Activated CD4-positive, alpha-beta T cell treated with anti-CD3 and anti-CD28 coated beads for 4 hours (primary cell): Measurements from ENCODE around the gene IFRD1.

Experiments
- DNase-seq, 2 donors: peaks; one replicate each; pipeline ENCODE4 v3.0.0-alpha.2; 2020

Gene IFRD1, protein sequence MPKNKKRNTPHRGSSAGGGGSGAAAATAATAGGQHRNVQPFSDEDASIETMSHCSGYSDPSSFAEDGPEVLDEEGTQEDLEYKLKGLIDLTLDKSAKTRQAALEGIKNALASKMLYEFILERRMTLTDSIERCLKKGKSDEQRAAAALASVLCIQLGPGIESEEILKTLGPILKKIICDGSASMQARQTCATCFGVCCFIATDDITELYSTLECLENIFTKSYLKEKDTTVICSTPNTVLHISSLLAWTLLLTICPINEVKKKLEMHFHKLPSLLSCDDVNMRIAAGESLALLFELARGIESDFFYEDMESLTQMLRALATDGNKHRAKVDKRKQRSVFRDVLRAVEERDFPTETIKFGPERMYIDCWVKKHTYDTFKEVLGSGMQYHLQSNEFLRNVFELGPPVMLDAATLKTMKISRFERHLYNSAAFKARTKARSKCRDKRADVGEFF

DNA sequence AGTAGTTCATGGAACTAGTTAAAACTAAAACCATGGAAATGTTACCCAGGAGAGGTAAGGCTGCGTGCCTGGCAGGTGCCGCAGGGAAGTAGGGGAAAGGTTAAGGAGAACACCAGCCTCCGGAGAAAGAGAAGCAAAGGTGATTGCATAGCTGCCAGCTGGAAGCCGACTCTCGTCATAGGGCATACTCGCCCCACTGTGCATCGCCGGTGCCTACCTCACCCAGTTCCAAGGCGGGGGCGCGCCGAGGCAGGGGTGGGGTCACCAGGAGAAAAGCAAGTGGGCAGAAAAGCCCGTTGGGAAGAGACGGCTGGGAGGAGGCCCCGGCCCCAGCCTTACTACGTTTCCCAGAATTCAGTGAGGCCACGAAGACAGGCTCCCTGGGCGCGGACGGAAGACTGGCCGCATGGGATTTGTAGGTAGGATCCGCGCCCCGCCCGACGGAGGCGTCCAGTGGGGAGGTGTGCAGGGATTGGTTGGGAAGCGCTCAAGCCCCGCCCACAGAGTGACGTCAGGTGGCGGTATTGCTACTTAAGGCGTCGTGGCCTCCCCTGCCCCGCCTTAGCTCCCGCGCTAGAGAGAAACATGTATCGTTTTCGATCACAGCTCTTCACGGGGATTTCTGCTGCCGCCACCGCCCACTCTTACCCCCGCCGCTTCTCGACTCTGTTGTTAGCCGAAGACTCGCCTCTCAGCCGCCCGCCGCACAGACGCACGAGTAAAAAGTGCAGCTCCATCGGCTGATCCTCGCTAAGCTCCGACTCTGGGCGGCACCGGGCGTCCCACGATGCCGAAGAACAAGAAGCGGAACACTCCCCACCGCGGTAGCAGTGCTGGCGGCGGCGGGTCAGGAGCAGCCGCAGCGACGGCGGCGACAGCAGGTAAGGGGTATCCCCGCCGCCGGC, at the start of gene IFRD1:
TSS of gene IFRD1 (plus strand) at position 559 of the 905 bp plus-strand sequence. CDS start at position 788, 229 bp downstream.
- peak; percentile 98 to 99 for DNase-seq

DNA sequence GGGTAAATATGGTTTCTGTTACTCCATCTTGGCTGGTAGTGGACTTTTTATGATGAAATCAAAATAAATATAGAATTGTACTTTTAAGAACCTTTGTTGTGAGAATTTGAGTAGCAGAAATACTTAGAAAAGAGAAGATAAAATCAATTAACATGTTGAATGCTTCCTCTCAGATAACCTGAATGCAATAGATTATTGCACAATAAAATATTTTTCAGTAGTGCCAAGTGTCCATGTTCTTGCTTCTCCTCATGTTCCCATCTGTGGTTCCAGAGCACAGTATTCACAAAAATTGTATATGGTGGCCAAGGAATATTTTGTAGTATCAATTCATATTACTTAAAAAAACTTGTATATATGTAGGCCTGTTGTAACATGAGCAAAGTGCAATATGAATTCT, 45.9 kb upstream of the IFRD1 start:
- DNase-seq: no peak

DNA sequence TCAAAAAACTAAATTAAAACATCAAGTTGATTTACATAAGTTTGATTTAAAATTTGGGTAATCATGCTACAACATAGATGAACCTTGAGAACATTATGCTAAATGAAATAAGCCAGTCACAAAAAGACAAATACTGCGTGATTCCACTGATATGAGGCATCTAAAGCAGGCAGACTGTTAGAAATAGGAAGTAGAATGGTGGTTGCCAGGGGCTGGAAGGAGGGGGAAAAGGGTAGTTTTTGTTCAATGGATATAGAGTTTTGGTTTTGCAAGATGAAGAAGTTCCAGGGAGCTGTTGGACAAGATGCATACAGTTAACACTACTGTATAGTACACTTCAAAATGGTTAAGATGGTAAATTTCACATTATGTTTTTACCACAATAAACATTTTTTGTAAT, 45.0 kb upstream of the IFRD1 start:
- DNase-seq: no peak

DNA sequence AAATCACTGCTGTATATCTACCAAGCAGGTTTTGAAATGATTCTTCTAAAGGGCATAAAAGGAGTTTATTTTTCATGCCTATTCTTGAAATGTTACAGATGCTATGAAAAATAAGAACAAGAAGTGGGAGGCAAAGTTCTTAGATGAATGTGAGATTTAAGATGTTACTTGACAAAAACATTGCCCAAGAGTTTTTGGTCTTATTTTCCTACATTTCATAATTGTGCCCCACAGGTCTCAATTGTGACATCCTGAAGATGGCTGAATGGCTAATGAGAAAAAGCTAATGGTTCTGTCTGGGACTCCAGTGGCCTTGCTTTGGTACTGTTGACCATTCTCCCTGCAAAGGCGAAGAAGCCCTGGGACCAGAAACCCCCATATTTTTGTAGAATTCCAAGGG, 43.0 kb upstream of the IFRD1 start:
- no peak for DNase-seq

DNA sequence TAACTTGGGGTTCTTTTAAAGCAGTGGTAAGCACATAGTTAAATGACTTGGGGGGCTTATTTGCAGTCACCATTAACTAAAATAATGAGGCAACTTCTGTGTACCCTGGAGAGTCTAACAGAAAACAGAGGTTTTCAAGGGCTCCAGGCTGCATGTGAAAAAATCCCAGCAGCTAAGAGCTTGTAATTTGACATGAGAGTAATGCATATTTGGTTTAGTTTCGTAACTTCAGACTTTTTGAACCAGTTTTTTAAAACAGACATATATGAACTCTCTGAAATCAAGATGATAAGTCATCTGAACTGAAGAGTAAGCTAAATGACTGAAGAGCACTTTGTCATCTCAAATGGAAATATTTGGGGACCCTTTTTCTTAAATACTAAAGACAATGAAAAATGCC, 40.2 kb upstream of the IFRD1 start:
- no peak for DNase-seq

DNA sequence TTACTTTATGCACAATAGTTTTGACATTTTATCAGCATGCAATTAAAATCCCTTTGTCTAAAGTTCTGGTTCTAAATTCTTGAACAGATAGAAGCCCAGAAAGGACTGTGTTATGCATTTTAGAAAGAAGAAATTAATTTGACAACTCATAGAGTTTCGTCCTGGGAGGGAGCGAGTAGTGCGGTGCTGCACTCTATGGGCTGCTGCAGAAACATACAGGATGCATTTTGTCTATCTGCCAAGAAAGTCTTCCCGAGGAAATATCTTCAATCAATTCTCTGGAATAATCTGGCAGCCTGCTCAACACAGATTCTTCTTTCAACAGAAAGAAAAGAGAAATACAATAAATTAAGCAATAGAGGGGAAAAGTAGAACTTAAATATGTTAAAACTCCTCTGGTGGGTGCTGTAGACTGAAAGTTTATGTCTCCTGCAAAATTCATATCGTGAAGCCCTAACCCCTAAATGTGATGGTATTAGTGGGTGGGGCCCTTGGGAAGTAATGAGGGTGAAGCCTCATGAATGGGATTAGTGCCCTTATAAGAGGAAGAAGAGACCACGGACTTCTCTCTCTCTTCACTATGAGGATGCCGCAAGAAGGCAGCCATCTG, 39.0 kb upstream of the IFRD1 start:
- no peak for DNase-seq

DNA sequence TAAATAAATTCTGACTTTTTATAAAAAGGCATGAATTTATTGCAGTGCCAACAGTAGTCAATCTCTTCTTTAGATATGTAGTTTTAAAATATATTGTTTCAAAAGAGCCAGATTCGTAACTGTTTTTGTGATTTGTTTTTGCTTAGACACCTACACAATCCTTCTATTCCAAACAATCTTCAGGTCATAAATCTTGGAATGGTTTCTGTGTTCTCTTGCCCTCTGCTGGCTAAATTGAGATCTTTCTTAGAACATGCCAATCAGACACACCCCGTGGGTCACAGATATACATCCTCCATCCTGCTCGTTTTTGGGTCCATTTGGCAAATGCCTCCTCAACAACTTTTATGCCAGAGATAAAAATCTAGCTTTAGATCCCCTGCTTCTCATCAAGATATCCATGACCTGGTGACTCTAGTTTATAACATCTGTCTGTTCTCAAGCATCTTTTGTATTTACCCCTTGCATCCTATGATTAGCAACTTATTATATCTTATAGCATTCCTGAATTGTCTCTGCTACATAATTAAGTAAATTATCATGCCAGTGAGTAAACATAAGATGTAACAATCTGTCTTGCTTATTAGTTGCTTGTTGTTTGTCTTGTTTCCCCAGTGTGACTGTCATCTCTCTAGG, 35.3 kb upstream of the IFRD1 start:
- no peak for DNase-seq

DNA sequence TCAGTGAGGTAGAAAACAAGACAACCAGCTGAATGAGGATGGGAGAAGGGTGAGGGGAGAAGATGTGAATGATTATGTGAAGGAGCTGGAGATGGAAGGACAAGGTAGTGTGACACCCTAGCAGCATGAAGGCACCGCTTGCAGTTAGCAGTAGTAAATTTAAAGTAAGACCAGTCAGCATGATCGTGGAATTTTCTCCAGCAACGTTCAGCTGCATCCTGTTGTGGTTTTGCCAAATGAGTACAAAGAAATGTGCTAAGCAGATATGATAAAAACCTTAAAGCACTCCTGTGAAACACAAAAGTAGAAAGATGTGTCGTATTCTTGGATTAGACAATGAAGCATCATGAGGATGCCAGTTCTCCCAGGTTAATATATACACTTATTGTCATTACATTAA, 34.1 kb upstream of the IFRD1 start:
- DNase-seq: no peak

DNA sequence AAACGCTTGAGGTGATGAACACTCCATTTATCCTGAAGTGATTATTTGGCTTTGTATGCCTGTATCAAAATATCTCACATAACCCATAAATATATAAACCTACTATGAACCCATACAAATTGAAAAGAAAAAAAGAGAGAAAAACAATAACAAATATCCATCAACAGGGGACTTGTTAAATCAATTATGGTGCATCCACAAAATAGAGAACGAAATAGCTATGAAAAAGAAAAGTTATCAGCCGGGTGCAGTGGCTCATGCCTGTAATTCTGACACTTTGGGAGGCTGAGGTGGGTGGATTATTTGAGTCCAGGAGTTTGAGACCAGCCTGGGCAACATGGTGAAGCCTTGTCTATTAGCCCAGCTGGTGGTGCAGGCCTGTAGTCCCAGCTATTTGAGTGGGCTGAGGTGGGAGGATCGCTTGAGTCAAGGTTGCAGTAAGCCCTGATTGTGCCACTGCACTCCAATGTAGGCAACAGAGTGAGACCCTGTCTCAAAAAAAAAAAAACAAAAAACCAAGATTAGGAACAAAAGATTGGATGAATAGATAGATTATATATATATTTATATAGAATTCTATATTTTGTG, 30.6 kb upstream of the IFRD1 start:
- no peak for DNase-seq

DNA sequence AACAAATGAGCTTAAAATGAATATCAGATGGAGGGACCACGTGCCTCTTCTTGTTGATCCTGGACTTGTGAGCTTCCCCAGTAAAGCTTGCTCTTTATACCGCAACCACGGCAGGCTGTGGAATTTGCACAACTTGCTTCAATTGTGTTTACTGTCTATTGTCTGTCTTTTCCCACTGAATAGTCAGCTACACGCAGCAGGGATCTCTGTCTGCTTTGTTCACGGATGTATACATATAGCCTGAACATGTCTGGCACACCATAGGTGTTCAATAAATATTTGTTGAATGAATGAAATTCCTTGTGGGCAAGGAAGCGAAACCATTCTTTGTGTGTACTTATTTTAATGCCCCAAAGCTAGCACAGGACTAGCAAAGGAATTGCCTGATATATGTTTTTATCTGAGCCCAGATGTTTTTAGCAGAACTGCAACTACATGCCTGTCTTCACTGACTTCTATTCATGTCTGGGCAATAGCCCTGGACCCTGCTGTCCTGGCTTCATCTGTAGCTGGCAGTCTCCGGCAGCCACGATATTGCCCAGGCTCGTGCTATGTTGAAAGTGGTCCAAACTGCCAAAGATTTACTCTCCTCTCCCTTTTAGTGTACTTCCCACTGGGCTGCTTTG, 29.9 kb upstream of the IFRD1 start:
- no peak for DNase-seq

DNA sequence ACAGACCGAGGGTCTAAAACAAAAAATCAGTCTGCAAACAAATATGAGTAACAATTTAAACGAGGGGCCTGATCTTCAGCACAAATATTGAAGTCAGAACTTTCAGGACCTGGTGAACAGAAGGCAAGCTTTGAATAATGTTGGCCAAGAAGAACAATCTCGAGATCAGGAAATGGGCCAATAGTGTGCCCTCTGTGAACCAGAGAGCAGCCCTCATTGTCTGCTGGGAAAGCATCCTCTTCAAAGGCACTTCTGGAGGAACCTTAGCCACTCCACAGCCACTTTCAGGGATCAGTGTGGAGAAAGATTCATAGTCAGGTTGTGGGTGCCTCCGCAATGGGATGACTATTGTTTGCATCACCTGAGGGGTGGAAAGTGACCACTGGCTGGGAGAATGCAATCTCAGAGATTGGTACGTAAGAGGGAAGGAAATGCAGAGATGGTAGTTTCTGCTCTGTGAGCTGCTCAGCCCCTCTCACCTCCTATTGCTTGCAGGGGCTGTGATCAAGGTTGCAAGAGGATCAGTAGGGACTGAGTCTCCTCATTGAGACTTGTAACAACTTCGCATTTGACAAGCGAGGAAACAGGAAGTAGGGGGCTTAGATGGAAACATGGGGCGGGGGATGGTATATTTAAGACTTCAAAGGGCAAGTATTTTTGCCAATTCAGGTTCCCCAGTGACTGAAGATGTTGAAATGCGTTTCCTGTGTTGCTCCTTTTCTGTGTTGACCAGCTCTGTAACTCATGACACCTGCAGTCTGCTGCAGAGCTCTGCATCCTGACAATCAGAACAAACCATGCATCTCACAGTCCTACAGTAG, 28.4 kb upstream of the IFRD1 start:
- DNase-seq: no peak

DNA sequence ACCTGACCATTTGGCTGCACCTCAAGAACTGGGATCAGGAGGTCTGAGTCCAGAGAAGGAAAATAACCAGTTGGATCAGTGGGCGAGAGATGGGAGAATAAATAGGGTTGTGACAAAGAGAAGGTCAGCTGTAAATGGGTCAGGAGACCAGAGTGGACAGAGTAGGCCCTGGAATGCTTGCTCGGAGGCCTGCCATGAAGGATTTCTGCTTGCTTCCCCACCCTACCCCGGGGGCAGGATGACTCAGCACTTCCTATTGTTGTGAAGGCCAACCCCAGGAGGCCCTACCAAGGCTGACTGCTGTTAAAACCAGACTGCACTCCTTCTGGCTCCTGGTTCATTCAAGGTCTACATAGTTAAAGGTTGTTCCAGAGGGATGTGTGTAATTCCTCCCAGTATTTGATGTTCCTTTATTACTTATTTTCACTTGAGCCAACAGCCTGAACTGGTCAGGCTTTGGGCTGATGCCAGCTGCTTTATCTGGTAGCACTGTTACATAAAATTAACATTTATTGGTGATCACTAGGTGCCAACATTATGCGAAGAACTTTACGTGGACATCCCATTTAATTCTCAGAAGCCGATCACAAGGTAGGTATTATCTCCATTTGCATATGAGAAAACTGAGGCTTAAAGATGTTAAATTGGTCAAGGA, 27.3 kb upstream of the IFRD1 start:
- DNase-seq: peak; percentile 2 to 14

DNA sequence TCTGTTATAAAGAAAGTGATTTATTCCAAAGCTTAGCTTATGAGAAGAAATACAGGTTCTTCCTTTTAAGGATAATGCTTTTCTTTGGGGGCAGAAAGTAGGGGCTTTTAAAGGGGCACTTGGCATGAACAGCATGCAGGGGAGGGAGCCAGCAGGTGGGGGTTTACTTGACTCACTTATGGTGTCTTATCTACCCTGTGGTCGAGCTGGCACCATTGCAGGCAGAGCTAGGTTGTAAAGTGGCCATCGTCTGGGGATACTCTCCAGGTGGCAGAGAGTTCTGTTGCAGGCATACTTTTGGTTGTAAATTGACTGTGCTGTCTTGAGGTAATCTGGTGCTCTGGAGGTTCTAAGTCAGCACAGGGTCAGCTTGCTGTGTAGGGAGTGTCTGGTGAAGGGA, 26.3 kb upstream of the IFRD1 start:
- DNase-seq: no peak

DNA sequence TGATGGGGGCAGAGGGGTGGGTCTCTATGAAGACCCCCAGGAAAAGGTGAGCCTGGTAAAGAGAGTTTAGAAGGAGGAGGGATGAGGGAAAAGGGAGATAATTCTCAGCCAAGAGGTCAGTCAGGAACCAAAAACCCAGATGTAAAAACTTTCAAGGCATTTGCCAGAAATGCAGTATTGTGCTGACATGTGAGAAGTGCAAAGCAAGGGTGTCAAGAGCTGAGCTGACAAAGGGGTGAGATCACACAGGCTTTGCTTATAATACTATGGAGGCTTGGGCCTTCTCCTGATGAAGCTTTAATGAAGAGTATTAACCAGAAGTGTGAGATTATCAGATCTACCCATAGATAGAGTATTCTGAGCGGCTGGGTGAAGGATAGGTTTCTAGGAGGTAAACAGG, 22.3 kb upstream of the IFRD1 start:
- DNase-seq: no peak

DNA sequence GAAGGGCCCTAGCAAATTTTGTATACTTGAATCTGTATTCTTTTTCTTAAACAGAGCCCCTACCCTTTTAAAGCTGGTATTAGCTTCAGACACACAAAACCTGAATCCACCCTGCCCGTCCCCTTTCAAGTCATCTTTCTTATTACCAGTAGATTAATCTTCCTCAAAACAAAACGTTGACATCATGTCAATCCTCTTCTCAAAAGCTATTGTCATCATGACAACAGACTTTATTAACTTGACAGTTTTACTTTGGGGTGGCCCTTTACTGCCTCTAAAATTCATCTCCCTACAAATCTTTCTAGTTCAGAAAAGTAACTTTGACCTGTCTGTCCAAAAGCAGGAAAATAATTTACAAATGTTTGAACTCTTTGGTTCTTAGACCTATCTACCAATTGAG, 21.5 kb upstream of the IFRD1 start:
- no peak for DNase-seq

DNA sequence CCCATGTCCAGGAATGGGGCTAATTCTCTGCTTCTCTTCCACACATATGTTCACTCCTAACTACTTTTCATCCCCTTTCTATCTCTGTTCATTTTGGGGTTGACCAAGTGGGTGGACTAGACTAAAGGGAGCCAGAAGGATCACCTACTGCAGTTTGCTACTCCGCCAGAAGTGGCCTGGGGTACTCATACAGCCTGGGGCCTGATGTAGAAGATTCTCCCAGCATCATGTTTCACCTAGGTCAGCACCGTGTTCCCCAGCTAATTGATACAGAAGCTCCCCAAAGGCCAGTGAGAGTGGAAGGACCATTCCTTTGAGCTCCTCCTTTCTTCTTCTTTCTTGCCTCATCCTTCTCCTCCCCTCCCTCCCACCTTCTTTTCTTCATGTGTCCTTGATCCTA, 19.6 kb upstream of the IFRD1 start:
- no peak for DNase-seq

DNA sequence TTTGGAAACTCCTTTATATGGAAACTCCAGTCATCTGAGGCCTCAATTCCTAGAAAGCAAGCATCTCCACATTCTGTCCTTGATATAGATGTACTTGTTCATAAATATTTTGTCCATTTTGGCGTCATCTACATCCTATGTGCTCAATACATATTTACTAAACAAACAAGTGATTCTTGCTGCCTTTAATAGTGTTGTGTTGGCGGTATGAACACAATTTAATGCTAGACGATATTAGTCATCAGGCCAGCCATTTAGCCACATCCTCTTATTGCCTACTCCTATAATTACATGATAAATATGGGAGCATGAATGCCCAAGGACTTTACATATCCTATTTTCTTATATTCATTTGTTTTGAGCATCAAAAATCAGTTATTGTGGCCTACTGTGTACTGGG, 18.5 kb upstream of the IFRD1 start:
- no peak for DNase-seq

DNA sequence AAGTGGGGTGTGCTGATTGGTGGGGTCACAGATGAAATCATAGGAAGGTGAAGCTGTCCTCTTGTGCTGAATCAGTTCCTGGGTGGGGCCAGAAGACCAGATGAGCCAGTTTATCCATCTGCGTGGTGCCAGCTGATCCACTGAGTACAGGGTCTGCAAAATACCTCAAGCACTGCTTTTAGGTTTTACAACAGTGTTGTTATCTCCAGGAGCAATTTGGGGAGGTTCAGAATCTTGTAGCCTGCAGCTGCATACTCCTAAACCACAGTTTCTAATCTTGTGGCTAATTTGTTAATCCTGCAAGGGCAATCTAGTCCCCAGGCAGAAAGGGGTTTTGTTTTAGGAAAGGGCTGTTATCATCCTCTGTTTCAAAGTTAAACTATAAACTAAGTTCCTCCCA, 17.0 kb upstream of the IFRD1 start:
- DNase-seq: no peak

DNA sequence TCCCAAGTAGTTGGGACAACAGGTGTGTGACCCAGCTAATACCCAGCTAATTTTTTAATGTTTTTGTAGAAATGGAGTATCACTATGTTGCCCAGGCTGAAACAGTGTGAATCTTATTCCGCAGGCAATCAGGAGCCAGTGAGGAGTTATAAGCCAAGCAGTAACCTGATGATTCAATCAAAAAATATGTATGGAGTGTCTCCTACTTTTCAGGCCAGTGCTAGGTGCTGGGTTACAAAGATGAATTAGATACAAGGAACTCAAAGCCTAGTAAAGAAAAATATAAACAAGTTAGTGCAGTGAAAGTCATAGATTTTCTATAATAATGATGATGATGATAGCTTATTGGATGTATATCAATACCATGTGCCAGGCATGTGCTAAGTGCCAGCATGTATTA, 13.2 kb upstream of the IFRD1 start:
- no peak for DNase-seq

DNA sequence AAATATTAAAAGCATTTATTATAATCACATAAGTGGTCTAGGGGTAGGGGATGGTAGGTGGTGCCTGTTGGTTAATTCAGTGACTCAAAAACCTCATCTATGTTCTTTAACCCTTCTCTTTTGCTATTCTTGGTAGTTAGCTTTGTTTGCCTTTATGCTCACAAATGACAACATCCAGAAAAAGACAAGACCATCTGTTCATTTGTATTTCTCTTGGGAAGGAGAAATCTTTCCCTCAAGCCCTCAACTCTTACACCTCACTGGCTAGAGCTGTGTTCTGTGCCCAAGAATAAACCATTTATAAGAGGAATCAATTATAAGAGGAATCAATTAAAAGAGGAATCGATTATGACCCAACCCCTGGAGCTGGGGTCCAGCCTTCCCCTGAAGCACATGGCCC, 10.8 kb upstream of the IFRD1 start:
- no peak for DNase-seq

DNA sequence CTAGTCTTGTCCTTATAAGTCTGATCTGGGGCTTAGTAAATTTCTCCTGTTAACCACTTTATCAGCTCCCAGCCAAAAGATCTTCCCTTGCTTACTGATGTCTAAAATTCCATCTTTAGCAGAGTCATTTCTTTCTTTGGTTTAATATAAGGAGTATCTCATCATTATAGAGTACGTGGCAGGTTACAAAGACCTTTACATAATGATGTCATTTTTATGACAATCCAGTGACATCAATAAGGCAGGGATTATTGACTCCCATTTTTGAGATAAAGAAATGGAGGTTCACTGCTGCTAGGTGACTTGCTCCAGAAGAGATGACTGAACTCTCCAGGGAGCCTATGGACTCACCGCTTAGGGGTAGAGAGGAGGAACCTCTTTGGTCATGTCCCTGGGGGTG, 8.1 kb upstream of the IFRD1 start:
- DNase-seq: no peak
